Skin of body (tissue), 2 donors: ENCODE measurements around the gene ADD2. TPM values are rescaled to one million over a fixed set of nuclear protein-coding genes. Genes with fewer than 3 reads are reported as not detected.
A peak's percentile ranks its signal among the peaks of the same experiment; 100 is the strongest.
"Not testable (repeated sequence)": the region's sequence is repeated elsewhere in the genome, so short reads cannot be mapped to it uniquely, and the experiment has no call there.

Experiments
- DNase-seq: peaks from one replicate; lab custom pipeline; 2025; lab: John Stamatoyannopoulos, UW
- total RNA-seq: library from RNA; depleted of rRNA; stranded (reverse); fragments of >200 nt; gene quantifications from one replicate; pipeline ENCODE4 v1.2.3, GENCODE V29; 2014

ADD2 gene
- total RNA-seq: 8.5 TPM

- peak; percentile 19 for DNase-seq
Measured at GRCh38 chr2:70767699-70768589, at the start of gene ADD2. TSS of gene ADD2 (minus strand) at chr2:70768200. CDS start at chr2:70706408, 61,792 bp downstream.

GRCh38 chr2:70817284-70817954 lies 49.4 kb upstream of the ADD2 start:
- DNase-seq: no peak

GRCh38 chr2:70816726-70817125 lies 48.7 kb upstream of the ADD2 start:
- peak; percentile 51 for DNase-seq

- no peak for DNase-seq
Measured at GRCh38 chr2:70808983-70809958, 41.3 kb upstream of the ADD2 start.

GRCh38 chr2:70807828-70808118 lies 39.8 kb upstream of the ADD2 start:
- no peak for DNase-seq

- DNase-seq: no peak
Measured at GRCh38 chr2:70807102-70807827, 39.3 kb upstream of the ADD2 start.

- no peak for DNase-seq
Measured at GRCh38 chr2:70806620-70807019, 38.6 kb upstream of the ADD2 start.

- DNase-seq: no peak
Measured at GRCh38 chr2:70806013-70806412, 38.0 kb upstream of the ADD2 start.

GRCh38 chr2:70801607-70802263 lies 33.7 kb upstream of the ADD2 start:
- no peak for DNase-seq

- no peak for DNase-seq
Measured at GRCh38 chr2:70799706-70800105, 31.7 kb upstream of the ADD2 start.

- DNase-seq: not testable (repeated sequence)
Measured at GRCh38 chr2:70797996-70798395, 30.0 kb upstream of the ADD2 start.

GRCh38 chr2:70797506-70797905 lies 29.5 kb upstream of the ADD2 start:
- DNase-seq: no peak

- DNase-seq: no peak
Measured at GRCh38 chr2:70796262-70796661, 28.3 kb upstream of the ADD2 start.

- no peak for DNase-seq
Measured at GRCh38 chr2:70795164-70795995, 27.4 kb upstream of the ADD2 start.

- DNase-seq: no peak
Measured at GRCh38 chr2:70793450-70793849, 25.4 kb upstream of the ADD2 start.

- DNase-seq: no peak
Measured at GRCh38 chr2:70790136-70790828, 22.3 kb upstream of the ADD2 start, which contains the start of gene FIGLA. TSS of gene FIGLA (minus strand) at chr2:70790643. CDS start at chr2:70790638, 5 bp downstream.

- DNase-seq: peak; percentile 24
Measured at GRCh38 chr2:70789304-70790135, 21.5 kb upstream of the ADD2 start.
